Mucosa of rectum (tissue), 2 donors: ENCODE results near the gene SMC1B.
A peak's percentile ranks its signal among the peaks of the same experiment; 100 is the strongest.

Source experiments
- H3K27ac ChIP-seq, 2 donors: one replicate each; pipeline ENCODE4 v1.7.0; 2013; ENCODE audit warnings: inconsistent platforms in 2 of 2, low read depth in 2 of 2, low read length in 2 of 2
- H3K27me3 ChIP-seq, 2 donors: one replicate each; pipeline ENCODE4 v1.7.0; 2013; ENCODE audit warnings: low read length in 2 of 2; ENCODE audit not compliant: control insufficient read depth in 2 of 2, insufficient read depth in 2 of 2
- H3K36me3 ChIP-seq, 2 donors: one replicate each; pipeline ENCODE4 v1.7.0; 2013; ENCODE audit warnings: low read length in 2 of 2; ENCODE audit not compliant: control insufficient read depth in 2 of 2, insufficient read depth in 2 of 2
- H3K4me1 ChIP-seq, 2 donors: one replicate each; pipeline ENCODE4 v1.7.0; 2013; ENCODE audit warnings: low read length in 2 of 2, mild to moderate bottlenecking in 1 of 2; ENCODE audit not compliant: control insufficient read depth in 2 of 2, insufficient read depth in 2 of 2
- H3K4me3 ChIP-seq, 2 donors: one replicate each; pipeline ENCODE4 v1.7.0; 2013; ENCODE audit warnings: low read length in 2 of 2
- H3K9ac ChIP-seq, 2 donors: one replicate each; pipeline ENCODE4 v1.7.0; 2013; ENCODE audit warnings: low read length in 2 of 2, low read depth in 1 of 2, mild to moderate bottlenecking in 1 of 2
- H3K9me3 ChIP-seq, 2 donors: one replicate each; pipeline ENCODE4 v1.7.0; 2013; ENCODE audit warnings: low read length in 2 of 2; ENCODE audit not compliant: control insufficient read depth in 2 of 2
- donor health status: healthy.
- donor health status: Normal muscosa, but diverticular disease.

Gene SMC1B

DNA sequence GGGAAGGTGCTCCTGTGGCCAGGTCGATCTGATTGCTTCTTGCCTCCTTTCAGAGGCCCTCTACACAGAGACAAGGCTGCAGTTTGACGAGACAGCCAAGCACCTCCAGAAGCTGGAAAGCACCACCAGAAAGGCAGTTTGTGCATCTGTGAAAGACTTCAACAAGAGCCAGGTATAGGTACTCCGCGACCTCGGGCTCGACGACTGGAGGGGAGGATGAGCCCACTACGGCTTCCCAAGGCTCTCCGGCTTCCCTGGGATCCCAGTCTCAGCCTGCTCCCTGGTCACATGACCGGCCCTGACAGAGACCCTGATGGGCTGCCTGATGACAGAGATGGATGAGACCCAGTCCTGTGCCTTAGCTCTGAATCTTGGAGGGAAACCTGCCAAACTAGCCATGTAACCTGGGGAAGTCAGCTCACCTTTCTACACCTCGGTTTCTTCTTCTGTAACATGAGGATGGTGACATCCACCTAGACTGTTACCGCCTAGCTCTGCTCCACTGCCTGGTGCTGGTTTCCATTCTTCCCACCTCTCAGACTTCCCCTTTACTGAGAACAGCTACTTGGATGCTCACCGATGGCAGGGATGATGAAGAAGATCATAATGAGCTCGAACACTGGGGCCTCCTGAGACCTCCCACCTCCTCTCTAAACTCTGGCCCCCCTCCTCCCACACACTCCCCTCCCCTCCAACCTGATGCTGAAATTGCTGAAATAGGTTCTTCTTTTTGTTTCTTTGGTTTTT lies 9.0 kb upstream of the SMC1B start:
- Histone ChIP-seq H3K27me3 (no peaks in the 10 kb centered on the region), H3K9ac (no peak overlapping the region), H3K4me3 (no peak overlapping the region), H3K4me1 (no peaks in the 10 kb centered on the region), H3K9me3 (no peaks in the 10 kb centered on the region), H3K27ac (no peak overlapping the region), H3K36me3 (no peaks in the 10 kb centered on the region)

- Histone ChIP-seq H3K4me1 (no peaks in the 10 kb centered on the region), H3K4me3 (no peak overlapping the region), H3K27me3 (no peaks in the 10 kb centered on the region)
These were observed 8.1 kb upstream of the SMC1B start for GRCh38 chr22:45421349-45422055.

GRCh38 chr22:45420539-45420938 lies 7.1 kb upstream of the SMC1B start:
- no peak overlapping the region for H3K4me3 ChIP-seq
- no peak overlapping the region for H3K9ac ChIP-seq
- no peaks in the 10 kb centered on the region for H3K9me3 ChIP-seq
- H3K27ac ChIP-seq: no peak overlapping the region
- no peaks in the 10 kb centered on the region for H3K36me3 ChIP-seq
- no peaks in the 10 kb centered on the region for H3K27me3 ChIP-seq
- no peaks in the 10 kb centered on the region for H3K4me1 ChIP-seq

More at GRCh38 chr22:45421349-45422055, 8.1 kb upstream of the SMC1B start:
- Histone ChIP-seq H3K9ac (no peak overlapping the region), H3K36me3 (no peaks in the 10 kb centered on the region), H3K27ac (no peak overlapping the region), H3K9me3 (no peaks in the 10 kb centered on the region)

DNA sequence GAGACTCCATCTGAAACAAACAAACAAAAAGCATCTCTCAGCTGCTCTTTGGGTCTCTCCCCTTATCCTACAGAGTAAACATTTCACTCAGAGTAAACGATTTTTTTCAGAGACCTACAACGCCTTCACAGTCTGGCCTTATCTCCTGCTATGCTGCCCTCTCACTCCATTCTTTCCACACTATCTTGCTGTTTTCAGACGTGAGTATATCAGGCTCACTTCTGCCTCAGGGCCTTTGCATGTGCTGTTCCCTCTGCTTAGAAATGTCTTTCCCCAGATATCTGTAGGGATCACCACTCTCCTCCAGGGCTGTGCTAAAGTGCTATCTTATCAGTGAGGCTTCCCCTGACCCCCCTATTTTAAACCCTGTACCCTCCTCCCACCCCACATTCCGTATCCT lies 6.6 kb upstream of the SMC1B start:
- Histone ChIP-seq H3K27me3 (no peaks in the 10 kb centered on the region), H3K4me1 (no peaks in the 10 kb centered on the region), H3K9me3 (no peaks in the 10 kb centered on the region), H3K36me3 (no peaks in the 10 kb centered on the region), H3K27ac (no peak overlapping the region), H3K4me3 (no peak overlapping the region), H3K9ac (no peak overlapping the region)

DNA sequence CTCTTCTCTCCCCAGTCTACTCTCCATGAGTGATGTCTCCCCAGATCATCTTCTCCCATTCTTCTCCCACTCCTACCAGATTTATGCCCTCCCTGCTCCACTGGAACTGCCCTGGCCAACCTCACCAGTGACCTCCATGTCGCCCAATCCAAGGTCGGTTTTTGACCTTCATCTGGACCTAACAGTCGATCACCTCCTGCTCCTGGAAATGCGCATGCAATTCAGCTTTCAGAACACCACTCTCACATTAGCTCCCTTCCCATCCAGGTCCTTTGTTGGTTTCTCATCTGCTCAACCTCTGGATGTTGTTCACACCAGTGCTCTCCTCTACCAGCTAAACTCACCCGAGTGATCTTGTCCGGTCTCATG lies 5.4 kb upstream of the SMC1B start:
- H3K9me3 ChIP-seq: no peaks in the 10 kb centered on the region
- H3K4me1 ChIP-seq: peaks cover 0 to 2% of the 10 kb centered on the region in 2 donors
- no peak overlapping the region for H3K9ac ChIP-seq
- H3K27ac ChIP-seq: no peak overlapping the region
- H3K36me3 ChIP-seq: no peaks in the 10 kb centered on the region
- no peaks in the 10 kb centered on the region for H3K27me3 ChIP-seq
- H3K4me3 ChIP-seq: no peak overlapping the region

GRCh38 chr22:45418056-45418769 lies 4.8 kb upstream of the SMC1B start:
- Histone ChIP-seq H3K27me3 (no peaks in the 10 kb centered on the region), H3K9ac (no peak overlapping the region), H3K9me3 (no peaks in the 10 kb centered on the region), H3K4me3 (no peak overlapping the region), H3K27ac (no peak overlapping the region), H3K36me3 (no peaks in the 10 kb centered on the region), H3K4me1 (peaks cover 0 to 3% of the 10 kb centered on the region in 2 donors)

GRCh38 chr22:45413013-45413367 lies 409 bp downstream of the SMC1B start:
- no peaks in the 10 kb centered on the region for H3K9me3 ChIP-seq
- peak overlapping the region; percentile 44 to 82 for H3K4me3 ChIP-seq
- peaks cover 0 to 3% of the 10 kb centered on the region in 2 donors for H3K4me1 ChIP-seq
- H3K27me3 ChIP-seq: no peaks in the 10 kb centered on the region
- H3K27ac ChIP-seq: no peak overlapping the region
- H3K36me3 ChIP-seq: no peaks in the 10 kb centered on the region
- no peak overlapping the region for H3K9ac ChIP-seq

DNA sequence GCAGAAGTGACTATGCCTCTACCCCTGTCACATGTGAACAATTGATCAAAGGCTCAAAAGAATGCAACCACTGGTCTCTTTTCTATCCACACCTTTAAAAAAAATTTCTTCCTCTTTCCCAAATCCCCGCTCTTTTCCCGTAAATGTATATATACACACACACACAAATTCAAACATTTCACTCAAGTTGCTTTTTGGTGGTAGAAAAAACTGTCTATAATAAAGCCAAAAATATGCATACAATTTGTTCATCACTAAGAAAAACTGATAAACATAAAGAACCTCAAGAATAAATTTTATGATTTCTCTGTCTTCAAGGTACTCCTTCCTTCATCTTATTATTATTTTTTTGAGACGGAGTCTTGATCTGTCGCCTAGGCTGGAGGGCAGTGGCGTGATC lies 5.6 kb downstream of the SMC1B start:
- H3K27ac ChIP-seq: no peak overlapping the region
- H3K4me1 ChIP-seq: no peaks in the 10 kb centered on the region
- H3K4me3 ChIP-seq: no peak overlapping the region
- no peak overlapping the region for H3K9ac ChIP-seq
- no peaks in the 10 kb centered on the region for H3K9me3 ChIP-seq
- no peaks in the 10 kb centered on the region for H3K27me3 ChIP-seq
- H3K36me3 ChIP-seq: no peaks in the 10 kb centered on the region

- Histone ChIP-seq H3K9ac (no peak overlapping the region), H3K4me3 (no peak overlapping the region), H3K27ac (no peak overlapping the region), H3K27me3 (no peaks in the 10 kb centered on the region), H3K36me3 (no peaks in the 10 kb centered on the region), H3K4me1 (no peaks in the 10 kb centered on the region), H3K9me3 (no peaks in the 10 kb centered on the region)
These were observed 10.9 kb downstream of the SMC1B start for GRCh38 chr22:45402466-45402985.
